ENCODE results near the gene SNRPD2. TPM values are rescaled to one million over a fixed set of nuclear protein-coding genes. Genes with fewer than 3 reads are reported as not detected.
A peak's percentile ranks its signal among the peaks of the same experiment; 100 is the strongest.

SNRPD2 gene
- total RNA-seq, 1 donor from 2014 or later, result 635 TPM

GRCh38 chr19:45664575-45664974 lies 27.2 kb downstream of the SNRPD2 start:
- H3K9me3 Mint-ChIP-seq, result no peaks in the 10 kb centered on the region
- no peaks in the 10 kb centered on the region for H3K36me3 Mint-ChIP-seq (ENCODE audit: low read depth)
- peak overlapping the region; percentile 5 for H3K27ac Mint-ChIP-seq (ENCODE audit: unreplicated experiment)
- DNase-seq (ENCODE audit: low read depth, low spot score), result no peak
- TF ChIP-seq, protein P1, sequence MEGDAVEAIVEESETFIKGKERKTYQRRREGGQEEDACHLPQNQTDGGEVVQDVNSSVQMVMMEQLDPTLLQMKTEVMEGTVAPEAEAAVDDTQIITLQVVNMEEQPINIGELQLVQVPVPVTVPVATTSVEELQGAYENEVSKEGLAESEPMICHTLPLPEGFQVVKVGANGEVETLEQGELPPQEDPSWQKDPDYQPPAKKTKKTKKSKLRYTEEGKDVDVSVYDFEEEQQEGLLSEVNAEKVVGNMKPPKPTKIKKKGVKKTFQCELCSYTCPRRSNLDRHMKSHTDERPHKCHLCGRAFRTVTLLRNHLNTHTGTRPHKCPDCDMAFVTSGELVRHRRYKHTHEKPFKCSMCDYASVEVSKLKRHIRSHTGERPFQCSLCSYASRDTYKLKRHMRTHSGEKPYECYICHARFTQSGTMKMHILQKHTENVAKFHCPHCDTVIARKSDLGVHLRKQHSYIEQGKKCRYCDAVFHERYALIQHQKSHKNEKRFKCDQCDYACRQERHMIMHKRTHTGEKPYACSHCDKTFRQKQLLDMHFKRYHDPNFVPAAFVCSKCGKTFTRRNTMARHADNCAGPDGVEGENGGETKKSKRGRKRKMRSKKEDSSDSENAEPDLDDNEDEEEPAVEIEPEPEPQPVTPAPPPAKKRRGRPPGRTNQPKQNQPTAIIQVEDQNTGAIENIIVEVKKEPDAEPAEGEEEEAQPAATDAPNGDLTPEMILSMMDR (conservative IDR thresholded peaks at IDR 0.05), result no peak
- H3K4me3 Mint-ChIP-seq, result no peak overlapping the region
- peaks cover 24% of the 10 kb centered on the region for H3K4me1 Mint-ChIP-seq
- peaks cover 40% of the 10 kb centered on the region for H3K27me3 Mint-ChIP-seq (ENCODE audit: low read depth)

DNA sequence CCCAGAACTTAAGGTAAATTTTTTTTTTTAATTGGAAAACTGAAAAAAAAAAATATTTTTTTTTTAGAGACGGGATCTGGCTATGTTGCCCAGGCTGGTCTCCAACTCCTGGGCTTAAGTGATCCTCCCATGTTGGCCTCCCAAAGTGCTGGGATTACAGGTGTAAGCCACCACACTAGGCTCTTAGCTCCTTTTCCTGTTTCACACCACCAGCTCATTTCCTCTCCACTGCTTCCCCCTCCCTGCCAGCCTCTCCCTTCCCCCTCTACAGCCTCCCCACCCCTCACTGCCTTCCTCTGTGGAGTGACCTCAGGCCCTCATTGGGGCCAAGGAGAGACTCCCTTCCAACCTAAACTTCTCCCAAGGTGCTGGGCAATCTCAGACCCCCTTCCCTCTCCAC lies 28.0 kb downstream of the SNRPD2 start:
- no peak for DNase-seq (ENCODE audit: low read depth, low spot score)
- H3K9me3 Mint-ChIP-seq, result no peaks in the 10 kb centered on the region
- no peaks in the 10 kb centered on the region for H3K36me3 Mint-ChIP-seq (ENCODE audit: low read depth)
- peaks cover 36% of the 10 kb centered on the region for H3K27me3 Mint-ChIP-seq (ENCODE audit: low read depth)
- no peak overlapping the region for H3K4me3 Mint-ChIP-seq
- peaks cover 21% of the 10 kb centered on the region for H3K4me1 Mint-ChIP-seq
- no peak overlapping the region for H3K27ac Mint-ChIP-seq (ENCODE audit: unreplicated experiment)
- TF ChIP-seq, protein P1 (conservative IDR thresholded peaks at IDR 0.05), result no peak

DNA sequence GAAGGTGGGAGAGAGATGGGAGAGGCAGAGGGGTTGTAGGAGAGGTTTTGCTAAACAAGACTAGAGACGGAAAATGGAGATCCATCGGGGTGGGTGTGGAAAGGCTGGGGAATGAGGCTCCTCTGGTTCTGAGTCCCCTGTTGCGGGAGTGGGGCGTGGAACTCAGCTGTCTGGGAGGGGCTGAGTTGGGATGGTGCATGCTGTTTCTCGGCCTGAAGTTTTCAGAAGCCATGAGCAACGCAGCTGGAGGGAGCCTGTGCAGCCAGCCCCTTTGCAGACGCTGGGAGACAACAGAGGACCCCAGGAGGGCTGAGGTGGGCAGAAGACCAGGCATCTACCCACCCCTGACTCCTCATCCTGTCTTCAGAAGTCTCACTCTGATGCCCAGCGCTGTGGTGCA lies 31.1 kb downstream of the SNRPD2 start:
- no peaks in the 10 kb centered on the region for H3K36me3 Mint-ChIP-seq (ENCODE audit: low read depth)
- H3K27me3 Mint-ChIP-seq (ENCODE audit: low read depth), result peaks cover 17% of the 10 kb centered on the region
- TF ChIP-seq, protein P1 (conservative IDR thresholded peaks at IDR 0.05), result no peak
- no peak overlapping the region for H3K27ac Mint-ChIP-seq (ENCODE audit: unreplicated experiment)
- H3K4me3 Mint-ChIP-seq, result no peak overlapping the region
- H3K9me3 Mint-ChIP-seq, result no peaks in the 10 kb centered on the region
- no peak for DNase-seq (ENCODE audit: low read depth, low spot score)
- H3K4me1 Mint-ChIP-seq, result peaks cover 11% of the 10 kb centered on the region

GRCh38 chr19:45659096-45659729 lies 32.5 kb downstream of the SNRPD2 start:
- Mint-ChIP-seq H3K4me3 (no peak overlapping the region), H3K9me3 (no peaks in the 10 kb centered on the region), H3K27ac (ENCODE audit: unreplicated experiment) (no peak overlapping the region), H3K27me3 (ENCODE audit: low read depth) (peaks cover 11% of the 10 kb centered on the region), H3K36me3 (ENCODE audit: low read depth) (no peaks in the 10 kb centered on the region), H3K4me1 (peaks cover 6% of the 10 kb centered on the region)
- DNase-seq (ENCODE audit: low read depth, low spot score), result no peak
- TF ChIP-seq, protein P1 (conservative IDR thresholded peaks at IDR 0.05), result no peak

GRCh38 chr19:45657520-45658167 lies 34.1 kb downstream of the SNRPD2 start:
- no peak overlapping the region for H3K27ac Mint-ChIP-seq (ENCODE audit: unreplicated experiment)
- H3K27me3 Mint-ChIP-seq (ENCODE audit: low read depth), result peaks cover 11% of the 10 kb centered on the region
- TF ChIP-seq, protein P1 (conservative IDR thresholded peaks at IDR 0.05), result no peak
- no peaks in the 10 kb centered on the region for H3K9me3 Mint-ChIP-seq
- no peaks in the 10 kb centered on the region for H3K36me3 Mint-ChIP-seq (ENCODE audit: low read depth)
- DNase-seq (ENCODE audit: low read depth, low spot score), result no peak
- no peak overlapping the region for H3K4me3 Mint-ChIP-seq
- H3K4me1 Mint-ChIP-seq, result peaks cover 6% of the 10 kb centered on the region

Measured in neural crest cell (in vitro differentiated cells).